Measurements from ENCODE around the gene EVC. TPM values are rescaled to one million over a fixed set of nuclear protein-coding genes. Genes with fewer than 3 reads are reported as not detected.

The EVC gene
- total RNA-seq, 1 donor from 2014 or later: 8.7 TPM

GRCh38 chr4:5804656-5805055 lies 93.7 kb downstream of the EVC start:
- intact Hi-C loops (cut with DNase I): no loop called here
- DNase-seq (ENCODE audit: low spot score): no peak

GRCh38 chr4:5805270-5805669 lies 94.3 kb downstream of the EVC start:
- intact Hi-C loops (cut with DNase I): no loop called here

GRCh38 chr4:5808081-5808741 lies 97.2 kb downstream of the EVC start:
- DNase-seq (ENCODE audit: low spot score): peak; percentile 74
- intact Hi-C loops (cut with DNase I): no loop called here

More at GRCh38 chr4:5805270-5805669, 94.3 kb downstream of the EVC start:
- peak; percentile 63 for DNase-seq (ENCODE audit: low spot score)

GRCh38 chr4:5809216-5809776 lies 98.3 kb downstream of the EVC start:
- DNase-seq (ENCODE audit: low spot score): peak; percentile 63
- intact Hi-C loops (cut with DNase I): no loop called here

GRCh38 chr4:5810151-5810550 lies 99.2 kb downstream of the EVC start:
- intact Hi-C loops (cut with DNase I): loop anchor here (5.0 kb wide), 1 partner anchor 758 kb away; the partner anchor contains the start of gene STK32B

GRCh38 chr4:5810770-5811430 lies 99.9 kb downstream of the EVC start:
- peak; percentile 35 for DNase-seq (ENCODE audit: low spot score)
- intact Hi-C loops (cut with DNase I): loop anchor here (5.0 kb wide), 1 partner anchor 759 kb away; the partner anchor contains the start of gene STK32B

More at GRCh38 chr4:5810151-5810550, 99.2 kb downstream of the EVC start:
- DNase-seq (ENCODE audit: low spot score): peak; percentile 27

- DNase-seq (ENCODE audit: low spot score): peak; percentile 44
- intact Hi-C loops (cut with DNase I): loop anchor here (5.0 kb wide), 1 partner anchor 760 kb away; the partner anchor contains the start of gene STK32B
These were observed 101.1 kb downstream of the EVC start for GRCh38 chr4:5812057-5812456.

- DNase-seq (ENCODE audit: low spot score): peak; percentile 12
- intact Hi-C loops (cut with DNase I): loop anchor here (5.0 kb wide), 1 partner anchor 760 kb away; the partner anchor contains the start of gene STK32B
These were observed 101.7 kb downstream of the EVC start for GRCh38 chr4:5812506-5813229.

- intact Hi-C loops (cut with DNase I): loop anchor here (5.0 kb wide), 1 partner anchor 762 kb away; the partner anchor contains the start of gene STK32B
- DNase-seq (ENCODE audit: low spot score): peak; percentile 62
These were observed 102.9 kb downstream of the EVC start for GRCh38 chr4:5813882-5814255.

- DNase-seq (ENCODE audit: low spot score): peak; percentile 67
- intact Hi-C loops (cut with DNase I): loop anchor here (5.0 kb wide), 1 partner anchor 762 kb away; the partner anchor contains the start of gene STK32B
These were observed 103.4 kb downstream of the EVC start for GRCh38 chr4:5814421-5814820.

- intact Hi-C loops (cut with DNase I): no loop called here
These were observed 104.6 kb downstream of the EVC start for GRCh38 chr4:5815641-5816040.

GRCh38 chr4:5816101-5816500 lies 105.1 kb downstream of the EVC start:
- DNase-seq (ENCODE audit: low spot score): peak; percentile 41
- intact Hi-C loops (cut with DNase I): no loop called here

More at GRCh38 chr4:5815641-5816040, 104.6 kb downstream of the EVC start:
- peak; percentile 22 for DNase-seq (ENCODE audit: low spot score)

- intact Hi-C loops (cut with DNase I): no loop called here
- DNase-seq (ENCODE audit: low spot score): no peak
These were observed 105.9 kb downstream of the EVC start for GRCh38 chr4:5816851-5817375.

GRCh38 chr4:5821665-5822358 lies 110.8 kb downstream of the EVC start:
- intact Hi-C loops (cut with DNase I): loop anchor here (5.0 kb wide), 1 partner anchor 160 kb away; no protein-coding TSS in a partner anchor
- no peak for DNase-seq (ENCODE audit: low spot score)

GRCh38 chr4:5822619-5823018 lies 111.6 kb downstream of the EVC start:
- DNase-seq (ENCODE audit: low spot score): no peak
- intact Hi-C loops (cut with DNase I): loop anchor here (5.0 kb wide), 1 partner anchor 160 kb away; no protein-coding TSS in a partner anchor

GRCh38 chr4:5823542-5824211 lies 112.7 kb downstream of the EVC start:
- intact Hi-C loops (cut with DNase I): loop anchor here (5.0 kb wide), 1 partner anchor 159 kb away; no protein-coding TSS in a partner anchor
- no peak for DNase-seq (ENCODE audit: low spot score)

GRCh38 chr4:5824227-5824626 lies 113.2 kb downstream of the EVC start:
- DNase-seq (ENCODE audit: low spot score): no peak
- intact Hi-C loops (cut with DNase I): loop anchor here (5.0 kb wide), 1 partner anchor 158 kb away; no protein-coding TSS in a partner anchor

- DNase-seq (ENCODE audit: low spot score): no peak
- intact Hi-C loops (cut with DNase I): loop anchor here (5.0 kb wide), 1 partner anchor 158 kb away; no protein-coding TSS in a partner anchor
These were observed 113.6 kb downstream of the EVC start for GRCh38 chr4:5824635-5825034.
